CD8-positive, alpha-beta memory T cell (primary cell): ENCODE data around the gene TBC1D3B. TPM values are rescaled to one million over a fixed set of nuclear protein-coding genes. Genes with fewer than 3 reads are reported as not detected.
A peak's percentile ranks its signal among the peaks of the same experiment; 100 is the strongest.
"Not testable (repeated sequence)": the region's sequence is repeated elsewhere in the genome, so short reads cannot be mapped to it uniquely, and the experiment has no call there.

Source experiments
- CTCF ChIA-PET: fragments of 350-600 bp; sonication (Branson Sonifier 250); formaldehyde crosslinking; loops from one replicate; lab custom pipeline; 2021; ENCODE audit warnings: antibody characterized with exemption; lab: Charles Lee
- POLR2A ChIA-PET: fragments of 350-600 bp; sonication (Branson Sonifier 250); formaldehyde crosslinking; loops from one replicate; lab custom pipeline; 2021; ENCODE audit warnings: antibody characterized with exemption; lab: Charles Lee
- DNase-seq, 5 donors: peaks; one replicate each; pipeline versions ENCODE4 v3.0.0 to v3.0.0-alpha.2; 2020 to 2022; ENCODE audit warnings: mixed read lengths in 1 of 5
- H3K27ac ChIP-seq: one replicate; pipeline ENCODE4 v1.7.0; 2013; ENCODE audit warnings: low read depth, mild to moderate bottlenecking, low read length, moderate library complexity
- H3K27me3 ChIP-seq: 2 replicates; pipeline ENCODE4 v1.7.0; 2013; ENCODE audit warnings: low read length, mild to moderate bottlenecking; ENCODE audit not compliant: insufficient read depth, poor library complexity, severe bottlenecking
- H3K36me3 ChIP-seq: 2 replicates; pipeline ENCODE4 v1.7.0; 2013; ENCODE audit warnings: mild to moderate bottlenecking, low read length, moderate library complexity; ENCODE audit not compliant: insufficient read depth
- H3K4me1 ChIP-seq: 2 replicates; pipeline ENCODE4 v1.7.0; 2013; ENCODE audit warnings: mild to moderate bottlenecking, low read length, moderate library complexity; ENCODE audit not compliant: insufficient read depth
- H3K4me3 ChIP-seq: 2 replicates; pipeline ENCODE4 v1.7.0; 2013; ENCODE audit warnings: mild to moderate bottlenecking, low read length
- H3K9me3 ChIP-seq: 2 replicates; pipeline ENCODE4 v1.7.0; 2013; ENCODE audit warnings: mild to moderate bottlenecking, low read length
- H3K27ac Mint-ChIP-seq, 8 donors: one replicate each; pipeline ENCODE4 v1.8.0; 2020 to 2021; ENCODE audit warnings: mixed read lengths in 8 of 8, mild to moderate bottlenecking in 6 of 8, inconsistent platforms in 3 of 8, moderate library complexity in 3 of 8
- H3K27me3 Mint-ChIP-seq, 2 donors: one replicate each; pipeline ENCODE4 v1.8.0; 2020 to 2021; ENCODE audit warnings: mixed read lengths in 2 of 2, mild to moderate bottlenecking in 1 of 2, moderate library complexity in 1 of 2
- H3K36me3 Mint-ChIP-seq, 3 donors: one replicate each; pipeline ENCODE4 v1.8.0; 2020 to 2021; ENCODE audit warnings: mixed read lengths in 3 of 3, inconsistent platforms in 1 of 3, mild to moderate bottlenecking in 1 of 3
- H3K4me1 Mint-ChIP-seq, 3 donors: one replicate each; pipeline ENCODE4 v1.8.0; 2020 to 2021; ENCODE audit warnings: mixed read lengths in 3 of 3, inconsistent platforms in 1 of 3, mild to moderate bottlenecking in 1 of 3
- H3K4me3 Mint-ChIP-seq, 7 donors: one replicate each; pipeline ENCODE4 v1.8.0; 2020 to 2021; ENCODE audit warnings: mixed read lengths in 7 of 7, mild to moderate bottlenecking in 6 of 7, moderate library complexity in 4 of 7, inconsistent platforms in 2 of 7
- H3K9me3 Mint-ChIP-seq, 5 donors: one replicate each; pipeline ENCODE4 v1.8.0; 2020 to 2022; ENCODE audit warnings: mixed read lengths in 5 of 5, mild to moderate bottlenecking in 3 of 5, moderate library complexity in 2 of 5, inconsistent platforms in 1 of 5
- polyA plus RNA-seq: library from polyadenylated mRNA; unstranded; fragments of 300-500 nt; fragmentation: Illumina TruSeq; gene quantifications from one replicate; pipeline ENCODE4 v1.2.3, GENCODE V29; 2021
- total RNA-seq, 2 experiments: library from RNA; stranded (reverse); gene quantifications; one replicate each; pipeline ENCODE4 v1.2.3, GENCODE V29; 2021

The TBC1D3B gene
- 1 to 10 TPM; 3.3 to 4.4 TPM for total RNA-seq
- polyA plus RNA-seq: 0.49 TPM

DNA sequence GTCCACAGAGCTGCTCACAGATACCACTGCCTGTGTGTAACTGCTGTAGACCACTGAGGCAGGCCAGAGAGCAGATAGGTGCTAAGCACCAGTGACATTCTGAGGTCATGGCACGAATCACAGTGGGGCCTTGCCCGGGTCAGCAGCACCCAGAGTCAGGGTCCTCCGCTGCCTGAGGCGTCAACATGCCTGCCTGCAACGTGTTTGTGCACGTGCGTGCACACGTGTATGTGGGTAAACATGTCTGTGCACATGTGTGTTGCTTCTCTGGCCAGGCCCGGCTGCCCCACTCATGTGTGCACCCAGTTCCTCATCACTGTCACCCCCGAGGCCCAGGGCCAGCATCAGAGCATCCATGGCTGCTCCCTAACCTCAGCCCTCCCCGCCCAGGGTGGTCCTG is at the start of gene TBC1D3B:
Gene TBC1D3B, minus strand, starts transcription at position 101 of the 400 bp plus-strand sequence. CDS start 1,586 bp downstream, outside the sequence.
- H3K27ac Mint-ChIP-seq, H3K27ac ChIP-seq, H3K4me1 ChIP-seq, H3K9me3 Mint-ChIP-seq, H3K4me3 ChIP-seq, H3K27me3 ChIP-seq, H3K9me3 ChIP-seq, H3K27me3 Mint-ChIP-seq, POLR2A ChIA-PET, H3K36me3 ChIP-seq, DNase-seq, H3K4me3 Mint-ChIP-seq, H3K36me3 Mint-ChIP-seq, CTCF ChIA-PET: not testable (repeated sequence)
- peaks cover 0 to 11% (median 3%) of the 10 kb centered on the region in 3 donors for H3K4me1 Mint-ChIP-seq

DNA sequence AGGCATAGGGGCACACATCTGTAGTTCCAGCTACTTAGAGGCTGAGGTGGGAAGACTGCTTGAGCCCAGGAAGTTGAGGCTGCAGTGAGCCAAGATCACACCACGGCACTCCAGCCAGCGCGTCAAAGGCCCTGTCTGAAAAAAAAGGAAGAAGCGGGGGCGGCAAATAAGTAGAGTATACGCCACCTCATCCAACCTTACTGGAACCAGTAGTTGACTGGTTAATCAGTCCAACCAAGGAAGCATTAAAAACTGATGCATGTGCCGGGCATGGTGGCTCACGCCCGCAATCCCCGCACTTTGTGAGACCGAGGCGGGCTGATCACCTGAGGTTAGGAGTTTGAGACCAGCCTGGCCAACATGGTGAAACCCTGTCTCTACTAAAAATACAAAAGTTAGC is 46.5 kb upstream of the TBC1D3B start:
- H3K9me3 ChIP-seq, H3K4me3 ChIP-seq, H3K27ac ChIP-seq, H3K27me3 Mint-ChIP-seq, H3K27me3 ChIP-seq, H3K27ac Mint-ChIP-seq, H3K4me1 Mint-ChIP-seq, H3K4me3 Mint-ChIP-seq, H3K36me3 Mint-ChIP-seq, H3K4me1 ChIP-seq, DNase-seq, H3K9me3 Mint-ChIP-seq, H3K36me3 ChIP-seq, POLR2A ChIA-PET: not testable (repeated sequence)
- CTCF ChIA-PET: interaction anchor here (1.3 kb wide), 1 partner anchor 260 kb away, joined by 3 read pairs; no protein-coding TSS in a partner anchor

DNA sequence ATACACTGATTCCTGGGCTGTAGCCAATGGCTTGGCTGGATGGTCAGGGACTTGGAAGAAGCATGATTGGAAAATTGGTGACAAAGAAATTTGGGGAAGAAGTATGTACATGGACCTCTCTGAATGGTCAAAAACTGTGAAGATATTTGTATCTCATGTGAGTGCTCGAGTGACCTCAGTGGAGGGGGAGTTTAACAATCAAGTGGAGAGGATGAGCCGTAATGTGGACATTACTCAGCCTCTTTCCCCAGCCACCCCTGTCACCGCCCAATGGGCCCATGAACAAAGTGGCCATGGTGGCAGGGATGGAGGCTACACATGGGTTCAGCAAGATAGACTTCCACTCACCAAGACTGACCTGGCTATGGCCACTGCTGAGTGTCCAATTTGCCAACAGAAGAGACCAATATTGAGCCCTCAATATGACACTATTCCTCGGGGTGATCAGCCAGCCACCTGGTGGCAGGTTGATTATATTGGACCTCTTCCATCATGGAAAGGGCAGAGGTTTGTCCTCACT is 45.2 kb upstream of the TBC1D3B start:
- H3K36me3 ChIP-seq, H3K36me3 Mint-ChIP-seq, H3K27me3 ChIP-seq, H3K27ac ChIP-seq, DNase-seq, H3K4me3 ChIP-seq, POLR2A ChIA-PET, H3K4me3 Mint-ChIP-seq, H3K4me1 ChIP-seq, H3K27me3 Mint-ChIP-seq, H3K9me3 ChIP-seq: not testable (repeated sequence)
- Mint-ChIP-seq H3K4me1 (peaks cover 0 to 14% (median 0%) of the 10 kb centered on the region in 3 donors), H3K27ac (peak overlapping the region in 2 of 8 donors; percentile 36 to 62), H3K9me3 (peaks cover 0 to 13% (median 0%) of the 10 kb centered on the region in 5 donors)
- CTCF ChIA-PET: interaction anchor here (1.3 kb wide), 1 partner anchor 261 kb away, joined by 3 read pairs; no protein-coding TSS in a partner anchor

DNA sequence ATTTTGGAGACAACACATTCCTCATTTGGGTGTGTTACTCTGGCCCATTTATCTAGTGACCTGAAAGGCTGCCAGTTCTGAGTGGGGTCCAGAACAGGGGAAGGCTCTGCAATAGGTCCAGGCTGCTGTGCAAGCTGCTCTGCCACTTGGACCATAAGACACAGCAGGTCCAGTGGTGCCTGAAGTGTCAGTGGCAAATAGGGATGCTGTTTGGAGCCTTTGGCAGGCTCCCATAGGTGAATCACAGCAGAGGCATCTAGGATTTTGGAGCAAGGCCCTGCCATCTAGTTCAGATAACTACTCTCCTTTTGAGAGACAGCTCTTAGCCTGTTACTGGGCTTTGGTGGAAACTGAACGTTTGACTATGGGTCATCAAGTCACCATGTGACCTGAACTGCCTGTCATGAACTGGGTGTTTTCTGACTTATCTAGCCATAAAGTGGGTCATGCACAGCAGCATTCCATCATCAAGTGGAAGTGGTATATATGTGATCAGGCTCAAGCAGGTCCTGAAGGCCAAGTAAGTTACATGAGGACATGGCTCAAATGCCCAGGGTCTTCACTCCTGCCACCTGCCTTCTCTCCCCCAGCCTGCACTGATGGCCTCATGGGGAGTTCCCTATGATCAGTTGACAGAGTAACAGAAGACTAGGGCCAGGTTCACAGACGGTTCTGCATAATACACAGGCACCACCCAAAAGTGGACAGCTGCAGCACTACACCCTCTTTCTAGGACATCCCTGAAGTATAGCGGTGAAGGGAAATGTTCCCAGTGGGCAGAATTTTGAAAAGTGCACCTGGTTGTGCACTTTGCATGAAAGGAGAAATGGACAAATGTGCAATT is 44.5 kb upstream of the TBC1D3B start:
- H3K4me1 Mint-ChIP-seq: peaks cover 0 to 21% (median 4%) of the 10 kb centered on the region in 3 donors
- H3K27me3 Mint-ChIP-seq, POLR2A ChIA-PET, H3K36me3 ChIP-seq, CTCF ChIA-PET, H3K4me3 Mint-ChIP-seq, H3K4me1 ChIP-seq, H3K36me3 Mint-ChIP-seq, H3K27ac ChIP-seq, H3K9me3 ChIP-seq, H3K27me3 ChIP-seq, H3K4me3 ChIP-seq, DNase-seq: not testable (repeated sequence)
- peaks cover 0 to 13% (median 0%) of the 10 kb centered on the region in 5 donors for H3K9me3 Mint-ChIP-seq
- peak overlapping the region in 1 of 8 donors; percentile 36 for H3K27ac Mint-ChIP-seq

DNA sequence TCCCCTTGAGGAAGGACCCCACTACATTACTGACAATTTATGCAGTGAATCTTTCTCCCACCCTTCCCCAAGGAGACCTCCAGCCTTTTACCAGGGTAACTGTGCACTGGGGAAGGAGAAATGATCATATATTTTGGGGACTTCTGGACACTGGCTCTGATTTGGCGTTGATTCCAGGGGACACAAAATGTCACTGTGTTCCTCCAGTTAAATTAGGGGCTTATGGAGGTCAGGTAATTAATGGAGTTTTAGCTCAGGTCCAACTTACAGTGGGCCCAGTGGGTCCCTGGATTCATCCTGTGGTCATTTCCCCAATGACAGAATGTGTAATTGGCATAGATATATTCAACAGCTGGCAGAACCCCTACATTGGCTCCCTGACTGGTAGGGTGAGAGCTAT is 43.1 kb upstream of the TBC1D3B start:
- H3K36me3 Mint-ChIP-seq, H3K9me3 ChIP-seq, H3K27me3 ChIP-seq, H3K4me1 ChIP-seq, H3K27me3 Mint-ChIP-seq, H3K27ac Mint-ChIP-seq, H3K4me3 Mint-ChIP-seq, H3K36me3 ChIP-seq, H3K4me3 ChIP-seq, H3K27ac ChIP-seq, POLR2A ChIA-PET, DNase-seq: not testable (repeated sequence)
- peaks cover 10 to 35% (median 18%) of the 10 kb centered on the region in 3 donors for H3K4me1 Mint-ChIP-seq
- CTCF ChIA-PET: interaction anchor here (2.0 kb wide), 1 partner anchor 27 kb away, joined by 6 read pairs; no protein-coding TSS in a partner anchor
- H3K9me3 Mint-ChIP-seq: peaks cover 0 to 13% (median 0%) of the 10 kb centered on the region in 5 donors

DNA sequence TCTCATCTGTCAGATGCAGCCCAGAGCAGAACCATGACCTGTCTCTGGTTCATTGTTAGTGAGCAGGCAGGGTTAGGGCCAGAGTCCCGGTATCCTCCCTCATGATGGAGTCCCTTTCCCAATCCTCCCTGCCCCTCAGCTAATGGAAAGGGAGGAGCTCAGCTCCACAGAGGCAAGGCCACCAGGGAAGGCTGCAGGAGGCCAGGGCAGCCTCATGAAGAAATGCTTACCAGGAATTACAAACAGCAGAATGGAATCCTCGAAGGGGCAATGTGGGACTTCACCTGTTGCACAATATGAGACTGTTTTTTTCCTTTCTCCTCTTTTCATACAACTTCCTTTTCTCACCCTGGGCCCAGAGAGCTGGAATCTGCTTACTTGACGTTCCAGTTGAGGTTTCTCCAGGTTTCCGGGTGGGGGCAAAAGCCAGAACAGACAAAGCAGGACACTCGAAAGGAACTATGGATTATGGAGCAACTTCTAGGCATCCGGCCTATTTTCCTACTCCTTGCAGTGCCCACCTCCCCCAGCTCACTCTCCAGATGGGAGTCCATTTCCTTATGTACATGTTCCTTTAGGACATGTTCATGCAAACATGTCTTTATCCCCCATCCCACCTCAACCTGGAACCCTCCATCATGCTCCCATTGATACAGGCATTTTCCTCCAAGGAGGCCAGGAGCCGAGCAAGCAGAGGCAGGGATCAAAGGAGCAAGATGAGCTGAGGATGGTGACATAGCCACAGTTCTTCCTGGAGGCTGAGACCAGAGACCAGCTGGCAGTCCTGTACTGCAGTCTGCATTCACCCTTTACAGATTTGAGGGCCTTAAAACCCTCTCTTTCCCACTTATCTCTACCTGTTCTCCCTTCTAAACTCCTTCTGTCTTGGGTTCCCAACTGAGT is 39.2 kb upstream of the TBC1D3B start:
- not testable (repeated sequence) for H3K27me3 ChIP-seq, H3K9me3 ChIP-seq, H3K4me3 ChIP-seq, H3K36me3 ChIP-seq, DNase-seq, H3K27me3 Mint-ChIP-seq, H3K36me3 Mint-ChIP-seq, H3K27ac ChIP-seq
- POLR2A ChIA-PET: interaction anchor here (0.8 kb wide), 1 partner anchor 27 kb away, joined by 3 read pairs; no protein-coding TSS in a partner anchor
- Mint-ChIP-seq H3K9me3 (peaks cover 0 to 13% (median 0%) of the 10 kb centered on the region in 5 donors), H3K4me1 (peaks cover 34 to 67% (median 57%) of the 10 kb centered on the region in 3 donors), H3K4me3 (peak overlapping the region in 3 of 7 donors; percentile 16 to 76 (median 21)), H3K27ac (peak overlapping the region in 6 of 8 donors; percentile 22 to 95 (median 32))
- CTCF ChIA-PET: interaction anchor here (1.7 to 1.8 kb wide), 2 partner anchors 13 to 23 kb away, joined by 3 to 4 read pairs; no protein-coding TSS in a partner anchor
- peaks cover 25% of the 10 kb centered on the region for H3K4me1 ChIP-seq

DNA sequence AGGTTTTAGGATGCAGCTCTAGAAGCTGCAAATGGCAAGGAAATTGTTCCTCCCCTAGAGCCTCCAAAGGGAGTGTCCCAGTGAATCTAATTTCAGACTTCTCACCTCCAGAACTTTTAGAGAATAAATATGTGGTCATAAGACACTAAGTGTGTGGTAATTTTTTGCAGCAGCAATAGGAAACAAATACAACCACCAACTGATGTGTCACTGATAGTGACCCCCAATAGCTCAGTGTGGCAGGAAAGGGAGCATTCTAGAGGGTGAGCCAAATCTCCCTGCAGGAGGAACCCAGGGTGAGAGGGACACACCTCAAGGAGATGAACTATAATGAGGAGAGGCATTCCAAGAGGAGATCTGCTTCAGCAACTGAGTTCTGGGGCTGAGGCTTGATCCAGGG is 38.5 kb upstream of the TBC1D3B start:
- Mint-ChIP-seq H3K4me3 (peak overlapping the region in 5 of 7 donors; percentile 10 to 76 (median 32)), H3K27me3 (no peaks in the 10 kb centered on the region), H3K36me3 (peaks cover 0 to 6% (median 0%) of the 10 kb centered on the region in 3 donors), H3K27ac (peak overlapping the region in 6 of 8 donors; percentile 7 to 68 (median 24)), H3K4me1 (peaks cover 39 to 75% (median 64%) of the 10 kb centered on the region in 3 donors), H3K9me3 (peaks cover 0 to 13% (median 0%) of the 10 kb centered on the region in 5 donors)
- Histone ChIP-seq H3K4me3 (no peak overlapping the region), H3K4me1 (peaks cover 31% of the 10 kb centered on the region), H3K9me3 (no peaks in the 10 kb centered on the region), H3K27ac (no peak overlapping the region), H3K36me3 (no peaks in the 10 kb centered on the region), H3K27me3 (no peaks in the 10 kb centered on the region)
- POLR2A ChIA-PET: interaction anchor here (0.8 kb wide), 1 partner anchor 26 kb away, joined by 3 read pairs; no protein-coding TSS in a partner anchor
- DNase-seq: no peak
- CTCF ChIA-PET: interaction anchor here (1.7 to 1.8 kb wide), 2 partner anchors 13 to 22 kb away, joined by 3 to 4 read pairs; no protein-coding TSS in a partner anchor
